SH-SY5Y (cell line): ENCODE measurements around the gene NLRP1.

Experiments
- GATA2 ChIP-seq: IDR thresholded peaks from 2 replicates; pipeline ENCODE4 v1.6.1; 2011; ENCODE audit warnings: mild to moderate bottlenecking, low read depth, low read length
- GATA3 ChIP-seq: IDR thresholded peaks from 2 replicates; pipeline ENCODE4 v1.6.1; 2011; ENCODE audit warnings: low read depth, mild to moderate bottlenecking, low read length, moderate library complexity

The NLRP1 gene

DNA sequence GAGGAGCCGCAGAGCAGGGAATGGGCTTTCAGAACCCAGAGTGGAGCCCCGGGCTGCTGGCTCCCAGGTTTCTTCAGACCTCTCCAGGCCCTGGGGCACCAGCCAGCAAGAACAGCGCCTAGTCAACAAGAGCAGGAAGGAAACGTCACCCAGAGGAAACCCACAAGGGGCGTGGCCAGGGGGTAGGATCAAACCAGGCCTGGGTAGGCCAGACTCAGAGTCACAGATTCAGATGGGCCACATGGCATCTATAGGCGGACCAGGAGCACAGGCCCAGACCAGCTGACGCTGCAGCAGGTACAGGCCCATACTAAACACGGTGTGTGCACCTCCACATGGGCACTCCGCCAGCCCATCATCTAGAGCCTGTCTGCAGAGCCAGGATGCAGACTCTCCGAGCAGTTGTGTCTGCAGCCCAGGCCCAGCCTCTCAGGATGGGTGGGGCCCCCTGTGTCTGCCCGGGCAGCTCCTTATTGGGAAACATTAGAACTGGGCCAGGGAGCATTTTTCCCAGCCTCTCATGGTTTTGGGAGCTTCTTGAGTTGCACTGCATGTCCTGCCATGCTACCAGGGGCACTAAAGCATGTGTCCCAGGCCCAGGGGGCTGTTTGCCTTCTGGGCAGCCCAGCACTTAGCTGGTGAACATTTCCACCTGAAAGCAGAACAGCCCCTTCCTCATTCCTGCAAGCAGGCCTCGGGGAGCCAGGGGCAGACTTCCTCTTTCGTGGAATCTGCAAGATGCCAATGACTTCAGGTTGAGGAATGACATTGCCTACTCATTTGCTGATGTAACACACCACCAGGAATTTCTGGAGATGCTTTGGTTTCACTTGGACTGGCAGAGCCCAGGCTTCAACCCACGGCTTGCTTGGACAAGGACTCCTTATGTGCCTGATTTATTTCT lies at the start of gene NLRP1:
Gene NLRP1 (minus strand): TSS at position 127 of the 904 bp plus-strand sequence. CDS start 552 bp downstream, outside the sequence.
- TF ChIP-seq GATA3 (no peak), GATA2 (no peak)

DNA sequence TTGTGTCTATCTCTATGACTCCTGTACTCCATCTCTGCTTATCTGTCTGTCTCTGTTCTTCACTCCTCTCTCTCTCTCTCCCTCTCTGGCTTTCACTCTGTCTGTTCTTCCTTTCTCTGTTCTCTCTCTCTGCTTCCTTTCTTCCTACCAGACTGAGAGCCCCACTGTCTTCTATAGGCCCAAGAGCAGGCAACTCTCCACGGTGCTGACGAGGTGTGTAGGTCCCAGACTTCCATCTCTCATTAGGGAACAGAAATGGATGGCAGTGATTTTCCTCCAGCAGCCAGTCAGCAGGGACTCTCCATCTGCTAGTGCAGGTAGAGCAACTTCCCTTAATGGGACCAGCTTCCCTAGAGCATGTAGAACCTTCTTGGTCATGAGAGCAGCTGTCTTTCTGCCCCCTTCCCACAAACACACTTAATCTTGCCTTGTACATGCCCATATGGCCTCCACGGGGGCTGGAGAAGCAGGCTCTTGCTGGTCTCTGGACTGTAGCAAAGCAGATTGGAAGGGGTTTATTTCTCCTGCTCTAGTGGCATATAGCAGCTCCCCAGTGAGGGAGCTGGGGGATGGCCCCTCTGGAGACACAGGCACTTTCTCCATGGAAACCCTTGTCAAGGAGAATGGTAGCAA lies 47.8 kb upstream of the NLRP1 start:
- TF ChIP-seq GATA2: no peak
- no peak for TF ChIP-seq GATA3

DNA sequence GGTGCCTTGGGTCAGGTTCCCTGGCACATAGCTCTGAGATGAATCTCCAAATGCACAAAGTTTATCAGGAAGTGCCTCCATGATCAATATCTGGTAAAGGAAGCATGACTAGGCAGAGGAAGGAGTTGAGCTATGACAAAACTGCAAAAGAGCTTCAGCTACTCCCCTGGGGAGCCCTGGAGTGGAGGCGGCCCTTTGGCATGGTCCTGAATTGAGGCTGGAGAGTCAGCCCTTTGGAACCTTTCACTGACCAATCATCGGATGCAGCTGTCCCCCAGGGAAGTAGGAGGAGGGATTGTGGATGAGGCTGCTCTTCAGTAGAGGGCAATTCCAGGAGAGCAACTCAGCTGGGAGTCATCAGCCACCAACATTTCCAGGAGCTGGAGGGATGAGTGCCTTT lies 46.1 kb upstream of the NLRP1 start:
- no peak for TF ChIP-seq GATA2
- TF ChIP-seq GATA3: no peak

DNA sequence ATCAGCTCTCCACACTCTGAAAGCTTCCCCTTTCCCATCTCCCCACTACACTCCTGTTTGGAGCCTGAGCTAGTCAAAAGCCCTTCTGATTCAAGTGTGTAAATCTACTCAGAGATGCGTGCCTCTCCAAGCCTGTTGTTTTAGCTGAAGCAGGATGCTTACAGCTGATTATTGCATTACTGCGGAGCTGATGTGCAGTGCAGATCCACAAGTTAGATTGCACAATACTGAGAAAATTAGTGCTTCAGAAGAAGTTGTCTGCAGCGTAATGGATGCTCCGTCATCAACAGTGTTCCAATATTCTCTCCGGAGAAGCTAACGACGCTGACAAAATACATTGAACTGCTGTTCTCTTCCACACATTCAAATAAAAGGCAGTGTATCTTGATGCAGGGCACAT lies 44.8 kb upstream of the NLRP1 start:
- no peak for TF ChIP-seq GATA3
- no peak for TF ChIP-seq GATA2

DNA sequence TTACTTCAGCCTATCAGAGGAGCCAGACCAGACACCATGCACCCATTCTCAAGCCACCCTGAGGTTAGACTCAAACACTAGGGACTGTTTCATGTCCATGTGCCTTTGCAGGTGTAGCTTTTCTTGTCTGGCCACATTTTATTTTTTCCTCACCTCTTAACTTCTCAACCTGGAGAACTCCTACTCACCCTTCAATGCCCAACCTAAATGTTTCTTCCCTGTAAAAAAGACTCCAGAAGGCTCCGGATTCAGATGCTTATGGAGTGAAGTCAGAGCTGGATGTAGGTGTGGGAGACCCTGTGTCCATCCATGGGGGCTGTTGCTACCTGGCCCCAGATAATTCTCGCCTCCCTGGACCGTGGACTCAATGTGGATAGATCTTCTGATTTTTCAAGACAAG lies 44.0 kb upstream of the NLRP1 start:
- TF ChIP-seq GATA3: no peak
- TF ChIP-seq GATA2: no peak

DNA sequence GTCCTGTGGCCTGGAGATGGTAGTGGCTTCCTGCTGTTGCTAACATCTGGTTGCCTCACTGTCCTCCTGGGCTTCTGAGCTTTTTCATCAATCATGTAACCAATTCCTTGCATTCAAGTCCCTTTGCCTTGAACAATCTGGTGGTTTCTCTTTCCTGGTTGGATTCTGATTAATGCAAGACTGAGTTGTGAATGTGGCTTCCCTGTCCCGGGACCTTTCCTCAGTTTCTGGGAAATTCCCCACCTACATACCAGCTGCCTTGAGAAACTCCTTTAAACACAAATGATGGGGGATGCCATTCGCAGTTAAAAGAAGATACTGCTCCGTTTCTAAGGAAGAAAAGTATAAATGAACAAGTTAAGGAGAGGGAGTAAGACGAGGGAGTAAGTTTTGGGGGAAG lies 39.9 kb upstream of the NLRP1 start:
- no peak for TF ChIP-seq GATA3
- TF ChIP-seq GATA2: no peak

DNA sequence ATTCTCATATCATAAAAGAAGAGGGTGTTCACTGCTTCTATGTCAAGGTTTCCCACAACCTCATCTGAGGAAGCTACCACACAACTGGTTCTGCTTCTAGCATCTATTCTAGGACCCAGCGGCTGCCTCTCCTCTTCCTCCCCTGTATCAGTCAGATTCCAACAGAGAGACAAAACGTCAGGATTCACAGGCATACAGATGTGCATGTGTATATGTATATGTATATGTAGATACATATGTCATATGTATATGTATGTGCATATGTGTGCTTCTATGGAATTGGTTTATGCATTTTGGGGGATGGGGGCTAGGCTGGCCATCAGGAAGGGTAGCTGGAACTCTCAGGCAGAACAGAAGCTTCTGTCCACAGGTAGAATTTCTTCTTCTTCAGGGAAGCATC lies 37.4 kb upstream of the NLRP1 start:
- TF ChIP-seq GATA2 (no peak), GATA3 (no peak)

DNA sequence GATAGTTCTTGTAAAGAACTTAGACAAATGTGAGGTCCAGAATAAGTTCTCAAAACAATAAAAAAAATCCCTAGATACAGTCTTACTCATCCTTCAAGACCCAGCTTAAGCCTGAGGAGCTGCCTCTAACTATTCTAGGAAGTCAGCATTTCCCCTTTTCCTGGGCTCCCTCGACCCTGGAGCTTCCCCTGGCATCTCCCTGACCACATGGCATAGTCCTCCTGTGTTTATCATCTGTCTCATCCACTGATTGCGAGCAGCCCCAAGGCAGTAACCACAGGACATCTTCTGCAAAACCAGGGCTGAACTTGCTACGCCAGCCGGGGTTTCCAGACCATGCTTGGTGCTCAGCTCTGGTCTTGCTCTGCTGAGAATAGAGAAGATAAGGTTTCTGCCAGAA lies 36.7 kb upstream of the NLRP1 start:
- no peak for TF ChIP-seq GATA3
- TF ChIP-seq GATA2: no peak

DNA sequence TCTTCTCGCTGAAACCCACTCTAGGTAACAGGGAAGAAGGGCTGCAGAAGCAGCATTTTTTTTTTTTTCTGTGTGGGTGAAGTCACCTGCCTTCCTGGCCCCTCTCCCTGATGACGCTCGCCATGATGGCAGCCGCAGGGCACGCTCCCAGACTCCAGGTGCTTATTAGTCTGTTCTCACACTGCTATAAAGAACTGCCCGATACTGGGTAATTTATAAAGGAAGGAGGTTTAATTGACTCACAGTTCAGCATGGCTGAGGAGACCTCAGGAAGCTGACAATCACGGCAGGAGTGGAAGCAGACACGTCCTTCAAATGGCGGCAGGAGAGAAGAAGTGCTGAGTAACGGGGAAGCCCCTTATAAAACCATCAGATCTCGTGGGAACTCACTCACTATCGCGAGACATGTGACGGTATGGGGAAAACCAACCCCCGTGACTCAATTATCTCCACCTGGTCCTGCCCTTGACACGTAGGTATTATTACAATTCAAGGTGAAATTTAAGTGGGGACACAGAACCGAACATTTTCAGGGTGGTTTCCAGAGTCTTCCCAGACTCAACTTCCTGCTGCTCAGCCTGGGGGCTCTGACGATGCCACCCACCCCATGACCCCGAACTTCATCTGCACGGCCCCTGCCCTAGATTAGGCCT lies 34.9 kb upstream of the NLRP1 start:
- TF ChIP-seq GATA2: no peak
- TF ChIP-seq GATA3: no peak

DNA sequence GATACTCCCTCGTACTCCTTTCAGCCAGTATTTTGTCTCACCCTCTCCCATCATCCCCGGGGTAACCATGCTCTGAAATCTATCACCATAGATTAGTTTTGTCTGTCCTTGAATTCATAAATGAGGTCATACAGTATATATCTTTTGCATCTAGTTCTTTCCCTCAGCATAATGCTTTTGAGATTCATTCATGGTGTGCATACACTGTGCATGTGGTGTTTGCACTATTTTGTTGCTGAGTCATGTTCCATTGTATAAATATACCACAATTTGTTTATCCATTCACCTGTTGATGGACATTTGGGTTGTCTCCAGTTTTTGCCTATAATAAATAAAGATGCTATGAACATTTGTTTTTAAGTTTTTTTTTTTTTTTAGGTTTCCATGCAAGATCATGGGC lies 34.2 kb upstream of the NLRP1 start:
- TF ChIP-seq GATA3 (no peak), GATA2 (no peak)

DNA sequence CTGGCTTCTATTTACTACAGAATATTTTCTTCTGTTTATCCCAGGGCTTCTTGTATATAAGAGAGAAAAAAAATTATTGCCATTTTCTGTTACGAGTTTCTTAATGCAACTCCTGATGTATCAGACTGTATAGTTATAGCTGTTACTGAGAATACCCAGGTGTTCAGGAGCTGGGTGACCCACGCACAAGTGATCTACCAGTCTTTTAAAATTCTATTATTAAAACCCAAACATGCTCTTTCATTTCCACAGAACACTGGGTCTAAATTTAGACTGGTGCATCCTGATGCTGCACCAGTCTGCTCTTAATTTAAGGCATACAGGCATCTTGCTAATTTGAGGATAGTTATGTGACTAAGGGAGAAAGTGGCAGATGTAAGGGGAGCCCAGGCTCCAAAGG lies 31.2 kb upstream of the NLRP1 start:
- TF ChIP-seq GATA3: no peak
- no peak for TF ChIP-seq GATA2

DNA sequence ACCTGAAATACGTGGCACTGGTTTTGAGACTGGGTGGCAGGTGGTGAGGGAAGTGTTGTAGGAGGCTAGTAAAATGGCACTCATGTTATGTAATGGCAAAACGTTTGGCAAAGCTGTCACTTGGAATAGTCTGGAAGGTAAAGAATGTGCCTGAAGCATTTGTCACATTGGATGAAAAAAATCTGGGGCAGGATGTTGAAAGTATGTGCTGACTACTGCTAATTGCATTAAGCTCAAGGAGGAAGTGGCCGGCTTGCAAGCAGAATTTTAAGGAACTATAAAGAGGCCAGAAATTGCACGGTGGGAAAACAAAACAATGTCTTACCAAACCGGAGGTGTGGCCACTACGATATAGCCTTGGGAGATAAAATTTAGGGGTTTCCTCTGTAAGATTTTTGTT lies 26.6 kb upstream of the NLRP1 start:
- TF ChIP-seq GATA2 (no peak), GATA3 (no peak)

DNA sequence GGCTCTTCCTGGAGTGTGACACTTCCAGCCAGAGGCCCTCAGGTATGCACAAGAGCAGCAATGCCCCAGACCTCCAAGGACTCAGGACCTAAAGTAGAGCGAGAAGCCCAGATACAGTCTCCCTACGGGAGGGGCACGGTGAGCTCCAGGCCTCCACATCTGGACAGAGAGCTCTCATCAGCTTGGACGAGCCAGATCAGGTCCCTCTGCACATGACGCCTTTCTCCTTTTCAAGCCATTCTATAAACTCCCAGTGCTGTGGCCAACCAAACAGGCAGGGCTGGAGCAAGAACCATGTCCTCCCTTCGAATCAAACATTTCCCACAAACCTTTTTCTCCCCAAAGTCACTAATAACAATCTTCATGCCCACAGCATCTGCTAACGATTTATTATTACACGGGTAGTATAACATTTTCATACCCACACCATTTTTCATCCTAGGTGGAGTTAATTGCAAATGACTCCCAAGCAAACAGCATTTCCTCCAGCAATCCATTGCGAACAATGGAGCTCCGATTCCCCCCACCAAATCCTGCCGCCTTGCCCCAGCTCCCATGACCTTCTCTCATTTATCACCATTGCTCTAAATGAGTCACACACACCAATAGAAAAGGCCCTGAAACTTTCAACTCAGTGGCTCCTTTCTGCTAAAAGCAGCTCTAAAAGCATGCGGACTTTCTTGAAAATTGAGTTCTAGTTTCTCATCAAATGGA lies 24.2 kb upstream of the NLRP1 start:
- TF ChIP-seq GATA2: no peak
- TF ChIP-seq GATA3: no peak

DNA sequence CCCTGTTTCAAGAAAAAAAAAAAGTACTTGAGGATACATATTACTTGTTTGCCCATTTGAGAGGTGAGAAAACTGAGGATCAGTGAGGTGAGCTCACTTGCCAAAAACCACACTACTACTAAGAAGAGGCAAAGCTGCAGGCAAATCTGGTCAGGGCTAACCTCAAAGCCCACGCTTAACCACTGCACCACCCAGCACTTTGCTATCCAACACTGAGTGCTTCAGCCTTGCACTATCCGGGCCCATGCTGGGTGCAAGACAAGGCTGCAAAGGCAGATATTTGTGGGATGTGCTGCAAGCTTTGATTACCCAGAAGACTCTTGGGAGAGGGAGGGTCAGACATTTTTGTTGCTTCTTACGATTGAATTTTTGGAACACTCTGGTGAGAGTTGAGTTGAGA lies 23.6 kb upstream of the NLRP1 start:
- TF ChIP-seq GATA3 (no peak), GATA2 (no peak)
